ENCODE results near the gene TAF12.
"Not testable (repeated sequence)": the region's sequence is repeated elsewhere in the genome, so short reads cannot be mapped to it uniquely, and the experiment has no call there.

TAF12 gene

GRCh38 chr1:28606771-28607170 is 36.1 kb downstream of the TAF12 start:
- Histone ChIP-seq H3K27me3 (ENCODE audit: low read depth) (no peaks in the 10 kb centered on the region), H3K9me3 (no peaks in the 10 kb centered on the region), H3K4me3 (no peak overlapping the region), H3K4me1 (no peaks in the 10 kb centered on the region), H3K36me3 (replicated peaks) (peaks cover 43% of the 10 kb centered on the region)
- DNase-seq (ENCODE audit: low spot score in 2 of 2) = no peak
- in situ Hi-C loops (cut with MboI; ENCODE audit: low sequenced_read_pairs) = no loop called here

DNA sequence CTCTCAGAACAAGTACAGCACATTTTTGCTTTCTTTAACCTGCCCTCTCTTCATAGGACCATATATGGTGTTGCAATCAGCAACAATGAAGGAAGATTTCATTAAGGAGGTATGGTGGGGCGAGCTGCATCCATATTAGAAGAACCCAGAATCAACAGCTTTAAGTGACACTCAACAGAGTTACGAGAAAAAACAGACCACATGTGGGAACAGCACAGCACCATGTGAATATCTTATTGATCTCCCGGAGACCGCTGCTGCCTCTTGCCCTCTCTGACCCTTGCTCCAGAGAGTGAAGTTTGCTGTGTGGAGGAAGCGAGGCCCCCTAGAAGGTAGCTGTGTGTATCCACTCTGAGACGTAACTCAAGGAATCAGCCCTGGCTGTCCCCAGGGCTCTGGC is 37.9 kb downstream of the TAF12 start:
- no peak overlapping the region for H3K4me3 ChIP-seq
- in situ Hi-C loops (cut with MboI; ENCODE audit: low sequenced_read_pairs) = no loop called here
- no peaks in the 10 kb centered on the region for H3K27me3 ChIP-seq (ENCODE audit: low read depth)
- peaks cover 36% of the 10 kb centered on the region for H3K36me3 ChIP-seq (replicated peaks)
- DNase-seq (ENCODE audit: low spot score in 2 of 2) = no peak
- no peaks in the 10 kb centered on the region for H3K9me3 ChIP-seq
- no peaks in the 10 kb centered on the region for H3K4me1 ChIP-seq

GRCh38 chr1:28604411-28604810 is 38.5 kb downstream of the TAF12 start:
- Histone ChIP-seq H3K4me1 (no peaks in the 10 kb centered on the region), H3K36me3 (replicated peaks) (peaks cover 36% of the 10 kb centered on the region), H3K27me3 (ENCODE audit: low read depth) (no peaks in the 10 kb centered on the region), H3K9me3 (no peaks in the 10 kb centered on the region), H3K4me3 (no peak overlapping the region)
- in situ Hi-C loops (cut with MboI; ENCODE audit: low sequenced_read_pairs) = no loop called here
- DNase-seq (ENCODE audit: low spot score in 2 of 2) = no peak

GRCh38 chr1:28602536-28603439 is 40.1 kb downstream of the TAF12 start:
- Histone ChIP-seq H3K4me1 (no peaks in the 10 kb centered on the region), H3K9me3 (no peaks in the 10 kb centered on the region), H3K36me3 (replicated peaks) (peaks cover 35% of the 10 kb centered on the region), H3K27me3 (ENCODE audit: low read depth) (no peaks in the 10 kb centered on the region), H3K4me3 (no peak overlapping the region)
- DNase-seq (ENCODE audit: low spot score in 2 of 2) = peak; percentile 69 to 75
- in situ Hi-C loops (cut with MboI; ENCODE audit: low sequenced_read_pairs) = no loop called here

DNA sequence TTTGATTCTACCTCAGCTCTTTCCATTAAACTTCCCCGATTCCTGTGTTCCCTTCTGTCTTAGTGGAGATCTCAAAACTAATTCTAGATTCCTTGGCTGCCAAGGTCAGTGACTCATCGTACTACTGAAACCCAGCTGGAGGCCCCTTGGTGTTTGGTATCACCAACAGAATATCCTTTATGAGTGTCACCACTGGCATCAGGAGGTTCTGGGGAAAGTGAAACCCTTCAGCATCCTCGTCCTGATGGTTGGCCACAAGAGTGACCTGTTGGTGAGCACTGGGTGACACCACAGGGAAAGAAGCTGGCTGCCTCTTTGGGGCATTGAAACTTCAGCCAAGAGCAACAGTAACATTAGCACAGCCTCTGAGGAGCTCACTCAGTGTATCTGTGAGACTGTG is 41.2 kb downstream of the TAF12 start:
- Histone ChIP-seq H3K36me3 (replicated peaks) (peaks cover 26% of the 10 kb centered on the region), H3K27me3 (ENCODE audit: low read depth) (no peaks in the 10 kb centered on the region), H3K4me1 (no peaks in the 10 kb centered on the region), H3K4me3 (no peak overlapping the region), H3K9me3 (no peaks in the 10 kb centered on the region)
- in situ Hi-C loops (cut with MboI; ENCODE audit: low sequenced_read_pairs) = no loop called here
- DNase-seq (ENCODE audit: low spot score in 2 of 2) = no peak

- H3K4me3 ChIP-seq; H3K27me3 ChIP-seq (ENCODE audit: low read depth); in situ Hi-C loops (cut with MboI; ENCODE audit: low sequenced_read_pairs); H3K9me3 ChIP-seq; H3K4me1 ChIP-seq; H3K36me3 ChIP-seq (replicated peaks); DNase-seq (ENCODE audit: low spot score in 2 of 2): not testable (repeated sequence)
These were observed 46.6 kb downstream of the TAF12 start for GRCh38 chr1:28596276-28596675.

DNA sequence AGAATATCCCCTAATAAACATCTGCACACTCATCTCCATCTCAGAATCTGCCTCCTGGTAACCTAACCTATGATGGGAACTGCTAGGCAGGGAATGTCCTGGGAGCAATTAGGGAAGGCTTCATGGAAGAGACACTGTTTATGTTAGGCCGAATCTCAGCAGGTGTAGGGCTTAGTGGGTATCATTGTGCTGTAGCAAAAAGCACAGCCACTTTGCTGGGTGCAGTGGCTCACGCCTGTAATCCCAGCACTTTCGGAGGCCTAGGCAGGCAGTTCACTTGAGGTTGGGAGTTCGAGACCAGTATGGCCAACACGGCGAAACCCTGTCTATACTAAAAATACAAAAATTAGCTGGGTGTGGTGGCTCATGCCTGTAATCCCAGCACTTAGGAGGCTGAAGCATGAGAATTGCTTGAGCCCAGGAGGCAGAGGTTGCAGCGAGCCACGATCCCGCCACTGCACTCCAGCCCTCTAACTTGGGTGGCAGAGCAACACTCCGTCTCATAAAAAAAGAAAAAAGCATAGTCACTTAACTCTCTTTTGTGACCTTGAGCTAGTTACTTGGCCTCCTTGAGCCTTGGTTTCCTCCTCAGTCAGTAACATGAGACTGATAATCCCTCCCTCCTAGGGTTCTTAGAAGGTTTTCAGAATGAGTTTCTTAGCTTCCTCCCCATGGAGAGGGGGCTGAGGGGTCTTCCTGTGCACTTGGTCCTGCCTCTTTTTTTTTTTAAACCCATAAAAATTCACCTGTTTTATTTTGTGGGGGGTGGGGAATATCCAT is 47.3 kb downstream of the TAF12 start:
- H3K27me3 ChIP-seq (ENCODE audit: low read depth) = no peaks in the 10 kb centered on the region

GRCh38 chr1:28594686-28595411 is 48.0 kb downstream of the TAF12 start:
- H3K27me3 ChIP-seq (ENCODE audit: low read depth); H3K36me3 ChIP-seq (replicated peaks); H3K4me1 ChIP-seq; in situ Hi-C loops (cut with MboI; ENCODE audit: low sequenced_read_pairs); H3K4me3 ChIP-seq; H3K9me3 ChIP-seq: not testable (repeated sequence)
- peak in 1 of 2 experiments; percentile 26 for DNase-seq (ENCODE audit: low spot score in 2 of 2)

More for the DNA sequence above, 47.3 kb downstream of the TAF12 start:
- Histone ChIP-seq H3K4me1 (peaks cover 7% of the 10 kb centered on the region; the same call in 1 of the 2 replicates), H3K4me3 (no peak overlapping the region), H3K36me3 (replicated peaks) (peaks cover 4% of the 10 kb centered on the region), H3K9me3 (no peaks in the 10 kb centered on the region)
- peak in 1 of 2 experiments; percentile 27 for DNase-seq (ENCODE audit: low spot score in 2 of 2)
- in situ Hi-C loops (cut with MboI; ENCODE audit: low sequenced_read_pairs) = no loop called here

- DNase-seq (ENCODE audit: low spot score in 2 of 2); in situ Hi-C loops (cut with MboI; ENCODE audit: low sequenced_read_pairs); H3K27me3 ChIP-seq (ENCODE audit: low read depth); H3K4me1 ChIP-seq; H3K4me3 ChIP-seq; H3K9me3 ChIP-seq; H3K36me3 ChIP-seq (replicated peaks): not testable (repeated sequence)
These were observed 48.9 kb downstream of the TAF12 start for GRCh38 chr1:28593988-28594356.

GRCh38 chr1:28592321-28593071 is 50.4 kb downstream of the TAF12 start:
- no peaks in the 10 kb centered on the region for H3K27me3 ChIP-seq (ENCODE audit: low read depth)
- H3K36me3 ChIP-seq (replicated peaks) = peaks cover 4% of the 10 kb centered on the region
- peak in 1 of 2 experiments; percentile 58 for DNase-seq (ENCODE audit: low spot score in 2 of 2)
- H3K9me3 ChIP-seq = no peaks in the 10 kb centered on the region
- peaks cover 7% of the 10 kb centered on the region; the same call in 1 of the 2 replicates for H3K4me1 ChIP-seq
- peak overlapping the region; percentile 39 for H3K4me3 ChIP-seq
- in situ Hi-C loops (cut with MboI; ENCODE audit: low sequenced_read_pairs) = no loop called here

DNA sequence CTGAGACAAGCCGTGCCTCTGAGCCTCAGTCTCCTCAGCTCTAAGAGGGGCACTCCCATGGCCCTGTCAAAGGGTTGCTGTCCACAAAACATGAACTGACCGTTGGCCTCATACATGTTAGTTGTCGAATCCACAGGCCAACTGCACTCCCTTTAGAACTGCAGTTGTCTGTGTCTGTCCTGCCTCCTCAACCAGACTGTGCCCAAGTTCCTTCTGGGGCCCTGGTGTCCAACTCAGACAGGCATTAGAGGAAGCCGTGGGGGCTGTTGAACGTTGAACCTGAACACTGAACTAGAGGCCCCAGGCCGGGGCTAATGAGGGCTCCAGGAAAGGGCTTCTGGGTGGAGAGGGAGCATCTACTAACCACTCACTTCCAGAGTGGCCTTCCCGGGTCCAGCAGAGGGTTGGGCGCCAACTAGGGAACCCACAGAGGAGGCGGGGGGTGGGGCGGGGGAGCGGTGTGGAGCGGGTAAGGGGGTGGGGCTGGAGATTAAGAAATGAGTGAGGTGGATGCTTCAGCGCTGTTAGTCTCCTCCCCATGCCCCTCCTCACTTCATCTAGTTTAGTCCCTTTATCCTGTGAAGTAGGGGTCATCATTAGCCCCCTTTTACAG is 51.1 kb downstream of the TAF12 start, which contains the start of gene RAB42:
Gene RAB42 (plus strand): TSS at position 558 of the 613 bp plus-strand sequence. CDS start 247 bp downstream, outside the sequence.
- Histone ChIP-seq H3K4me3 (peak within 1 kb of the TSS; percentile 39), H3K4me1 (peaks cover 7% of the 10 kb centered on the region; the same call in 1 of the 2 replicates), H3K27me3 (ENCODE audit: low read depth) (no peaks in the 10 kb centered on the region), H3K9me3 (no peaks in the 10 kb centered on the region), H3K36me3 (replicated peaks) (peaks cover 4% of the 10 kb centered on the region)
- DNase-seq (ENCODE audit: low spot score in 2 of 2) = peak; percentile 47 to 84
- in situ Hi-C loops (cut with MboI; ENCODE audit: low sequenced_read_pairs) = no loop called here

DNA sequence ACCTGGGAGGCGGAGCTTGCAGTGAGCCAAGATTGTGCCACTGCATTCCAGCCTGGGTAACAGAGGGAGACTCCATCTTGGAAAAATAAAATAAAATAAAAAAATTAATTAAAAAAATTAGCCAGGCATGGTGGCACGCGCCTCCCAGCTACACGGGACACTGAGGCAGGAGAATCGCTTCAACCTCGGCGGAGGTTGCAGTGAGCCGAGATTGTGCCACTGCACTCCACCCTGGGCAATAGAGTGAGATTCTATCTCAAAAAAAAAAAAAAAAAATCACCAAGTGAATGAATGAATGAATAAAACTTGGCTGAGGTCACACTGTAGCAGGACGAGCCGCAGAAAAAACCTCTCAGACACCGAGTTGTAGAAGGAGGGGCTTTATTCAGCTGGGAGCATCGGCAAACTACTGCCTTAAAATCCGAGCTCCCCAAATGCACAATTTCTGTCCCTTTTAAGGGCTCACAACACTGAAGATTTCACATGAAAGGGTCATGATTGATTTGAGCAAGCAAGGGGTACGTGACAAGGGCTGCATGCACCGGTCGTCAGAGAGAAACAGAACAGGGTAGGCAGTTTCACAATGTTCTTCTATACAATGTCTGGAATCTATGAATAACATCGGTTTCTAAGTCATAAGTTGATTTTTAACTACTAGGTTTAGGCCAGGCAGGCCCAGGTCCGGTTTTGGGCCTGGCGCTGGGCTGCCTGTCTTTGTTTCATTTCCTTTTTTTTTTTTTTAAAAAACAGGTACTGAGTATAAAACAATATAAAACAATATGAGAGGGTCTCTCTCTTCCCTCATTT is 56.1 kb downstream of the TAF12 start:
- H3K36me3 ChIP-seq (replicated peaks); H3K4me1 ChIP-seq; H3K27me3 ChIP-seq (ENCODE audit: low read depth); in situ Hi-C loops (cut with MboI; ENCODE audit: low sequenced_read_pairs); H3K9me3 ChIP-seq; H3K4me3 ChIP-seq; DNase-seq (ENCODE audit: low spot score in 2 of 2): not testable (repeated sequence)
